CD4-positive, alpha-beta T cell treated with Interleukin-1 beta for 1 hour (primary cell): ENCODE results near the gene MIDN.

Experiments used
- DNase-seq, 2 donors: peaks; one replicate each; pipeline ENCODE4 v3.0.0-alpha.2; 2020 to 2022

The MIDN gene

GRCh38 chr19:1283207-1283916, 35.0 kb downstream of the MIDN start:
- no peak for DNase-seq

GRCh38 chr19:1283917-1284292, 35.5 kb downstream of the MIDN start:
- no peak for DNase-seq

GRCh38 chr19:1284293-1284978, 36.1 kb downstream of the MIDN start:
- no peak for DNase-seq

GRCh38 chr19:1284979-1285736, 36.8 kb downstream of the MIDN start:
- no peak for DNase-seq

- no peak for DNase-seq
Measured at GRCh38 chr19:1285737-1286360, 37.5 kb downstream of the MIDN start, which contains the start of gene EFNA2. TSS of gene EFNA2 (plus strand) at chr19:1285873. CDS start at chr19:1286169, 296 bp downstream.

- no peak for DNase-seq
Measured at GRCh38 chr19:1286487-1287353, 38.3 kb downstream of the MIDN start.

GRCh38 chr19:1287354-1288225, 39.2 kb downstream of the MIDN start:
- no peak for DNase-seq

- no peak for DNase-seq
Measured at GRCh38 chr19:1288226-1288612, 39.8 kb downstream of the MIDN start.

GRCh38 chr19:1288833-1289685, 40.7 kb downstream of the MIDN start:
- no peak for DNase-seq

GRCh38 chr19:1289686-1290025, 41.3 kb downstream of the MIDN start:
- no peak for DNase-seq

- DNase-seq: no peak
Measured at GRCh38 chr19:1290196-1290702, 41.9 kb downstream of the MIDN start.

GRCh38 chr19:1290703-1291651, 42.6 kb downstream of the MIDN start:
- no peak for DNase-seq

GRCh38 chr19:1291761-1292418, 43.5 kb downstream of the MIDN start:
- DNase-seq: no peak

- DNase-seq: no peak
Measured at GRCh38 chr19:1292419-1293151, 44.2 kb downstream of the MIDN start.

GRCh38 chr19:1293782-1294604, 45.6 kb downstream of the MIDN start:
- DNase-seq: no peak

GRCh38 chr19:1294688-1295087, 46.3 kb downstream of the MIDN start:
- DNase-seq: no peak
